T-helper 2 cell treated with Interferon-gamma antibody and Interleukin-4, amounts not matched to agents 5 μg/mL and 100 μg/mL, for 36 hours (primary cell): ENCODE measurements around the gene NHERF2.

ENCODE experiments used
- DNase-seq: peaks from one replicate; pipeline ENCODE4 v3.0.0; 2021; ENCODE audit warnings: low spot score
- H3K27ac Mint-ChIP-seq: one replicate; pipeline ENCODE4 v1.8.0; 2021; ENCODE audit warnings: mild to moderate bottlenecking, mixed read lengths
- H3K27me3 Mint-ChIP-seq: one replicate; pipeline ENCODE4 v1.8.0; 2021; ENCODE audit warnings: low read depth, mixed read lengths
- H3K36me3 Mint-ChIP-seq: one replicate; pipeline ENCODE4 v1.8.0; 2021; ENCODE audit warnings: low read depth, mixed read lengths
- H3K4me1 Mint-ChIP-seq: one replicate; pipeline ENCODE4 v1.8.0; 2021; ENCODE audit warnings: low read depth, mixed read lengths
- H3K4me3 Mint-ChIP-seq: one replicate; pipeline ENCODE4 v1.8.0; 2022; ENCODE audit warnings: mild to moderate bottlenecking, moderate library complexity, mixed read lengths
- H3K9me3 Mint-ChIP-seq: one replicate; pipeline ENCODE4 v1.8.0; 2021; ENCODE audit warnings: mixed read lengths

NHERF2 gene

DNA sequence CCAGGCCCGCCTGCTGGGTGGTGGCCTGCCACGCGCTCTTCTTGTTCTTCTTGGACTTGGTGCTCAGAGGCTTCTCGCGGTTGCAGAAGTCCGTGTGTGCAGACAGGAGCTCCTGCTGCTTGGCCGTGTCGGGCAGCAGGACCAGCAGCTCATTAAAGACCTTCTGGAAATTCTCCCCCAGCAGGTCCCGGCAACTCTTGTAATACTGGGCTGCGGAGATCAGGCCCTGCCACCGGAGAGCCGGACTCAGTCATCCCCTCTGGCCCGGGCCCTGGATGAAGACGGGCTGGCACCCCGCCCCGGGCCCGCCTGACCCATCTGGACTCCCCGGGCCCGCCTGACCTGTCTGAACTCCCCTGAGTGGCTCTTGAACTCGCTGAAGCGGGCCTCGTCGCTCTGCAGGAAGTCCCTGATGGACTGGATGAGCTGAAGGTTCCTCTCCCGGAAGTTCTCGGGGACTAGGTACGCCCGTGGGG is 28.3 kb upstream of the NHERF2 start:
- no peak overlapping the region for H3K27ac Mint-ChIP-seq

DNA sequence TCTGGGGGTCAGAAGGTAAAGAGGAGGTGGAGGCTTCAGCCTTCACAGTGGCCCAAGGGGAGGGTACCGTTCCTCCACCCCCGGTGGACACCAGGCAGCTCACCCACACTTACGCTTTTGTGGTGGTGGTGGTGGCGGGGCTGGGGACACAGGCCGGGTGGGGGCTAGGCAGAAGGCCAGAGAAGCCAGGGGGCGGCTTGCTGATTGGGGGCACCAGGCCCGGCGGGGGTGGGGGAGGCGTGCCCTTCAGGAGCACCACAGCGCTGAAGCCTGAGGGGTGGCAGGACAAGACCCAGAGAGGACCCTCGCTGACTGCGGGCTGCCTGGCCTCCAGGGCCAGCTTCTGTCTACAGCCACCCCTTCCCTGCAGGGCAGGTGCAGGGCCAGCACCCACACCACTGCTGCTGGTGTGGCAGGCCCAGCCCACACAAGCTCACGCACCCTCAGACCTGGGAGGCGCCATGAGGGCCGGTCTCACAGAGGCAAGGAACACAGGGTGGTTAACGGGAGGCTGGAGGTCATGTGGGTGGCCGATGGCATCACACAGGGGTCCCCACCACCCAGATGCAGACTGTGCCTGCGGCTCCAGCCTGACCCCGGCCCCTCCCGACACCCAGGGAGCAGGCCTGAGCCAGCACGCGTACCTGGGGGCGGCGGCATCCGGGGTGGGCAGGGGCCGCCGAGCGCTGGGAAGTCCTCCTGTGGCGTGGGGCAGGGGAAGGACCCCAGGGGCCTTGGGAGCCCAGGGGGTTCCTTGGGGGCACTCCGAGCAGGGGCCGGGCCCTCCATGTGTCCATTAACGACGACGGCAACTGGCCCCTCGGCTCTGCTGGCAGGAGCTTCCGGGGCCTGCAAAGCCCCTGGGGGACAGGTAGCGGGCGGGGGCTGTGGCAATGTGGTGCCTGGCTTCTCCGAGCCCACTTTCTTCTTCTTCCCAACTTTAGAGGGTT is 27.6 kb upstream of the NHERF2 start:
- Mint-ChIP-seq H3K36me3 (peaks cover 17% of the 10 kb centered on the region), H3K27ac (no peak overlapping the region), H3K9me3 (no peaks in the 10 kb centered on the region), H3K27me3 (no peaks in the 10 kb centered on the region), H3K4me3 (no peak overlapping the region), H3K4me1 (peaks cover 3% of the 10 kb centered on the region)
- no peak for DNase-seq

More for the DNA sequence above, 28.3 kb upstream of the NHERF2 start:
- H3K9me3 Mint-ChIP-seq: no peaks in the 10 kb centered on the region
- peaks cover 17% of the 10 kb centered on the region for H3K36me3 Mint-ChIP-seq
- no peaks in the 10 kb centered on the region for H3K27me3 Mint-ChIP-seq
- no peak overlapping the region for H3K4me3 Mint-ChIP-seq
- H3K4me1 Mint-ChIP-seq: no peaks in the 10 kb centered on the region
- no peak for DNase-seq

DNA sequence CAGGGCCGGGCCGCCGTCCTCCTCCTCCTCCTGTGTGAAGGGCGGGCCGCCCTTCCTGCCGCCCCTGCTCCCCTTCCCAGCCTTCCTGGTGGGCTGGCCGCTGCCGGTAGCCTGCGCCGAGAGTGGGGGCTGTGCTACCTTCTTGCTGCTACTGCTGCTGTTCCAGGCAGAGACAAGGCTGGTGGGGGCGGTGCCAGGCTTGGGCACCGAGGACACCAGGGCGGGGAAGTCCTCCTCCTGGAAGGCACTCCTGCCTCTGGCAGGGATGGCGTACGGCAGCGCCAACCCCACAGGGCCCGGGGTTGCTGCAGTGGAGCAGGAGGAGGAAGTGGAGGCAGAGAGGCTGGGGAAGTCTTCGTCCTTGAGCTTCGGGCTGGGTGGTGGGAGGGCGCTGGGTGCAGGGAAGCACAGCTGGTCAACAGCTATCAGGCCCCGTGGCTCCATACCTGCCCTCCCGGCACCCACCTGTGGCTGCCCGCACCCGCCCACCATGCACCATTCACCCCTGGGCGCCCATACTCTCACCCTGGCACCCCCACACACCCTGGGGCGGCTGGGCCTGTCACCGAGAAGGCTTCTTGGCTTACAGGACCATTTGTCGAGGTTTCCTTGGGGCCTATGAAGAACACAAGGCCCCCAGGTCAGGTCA is 26.7 kb upstream of the NHERF2 start:
- Mint-ChIP-seq H3K9me3 (no peaks in the 10 kb centered on the region), H3K4me1 (peaks cover 6% of the 10 kb centered on the region), H3K4me3 (no peak overlapping the region), H3K36me3 (peaks cover 17% of the 10 kb centered on the region), H3K27ac (no peak overlapping the region), H3K27me3 (no peaks in the 10 kb centered on the region)
- DNase-seq: no peak

DNA sequence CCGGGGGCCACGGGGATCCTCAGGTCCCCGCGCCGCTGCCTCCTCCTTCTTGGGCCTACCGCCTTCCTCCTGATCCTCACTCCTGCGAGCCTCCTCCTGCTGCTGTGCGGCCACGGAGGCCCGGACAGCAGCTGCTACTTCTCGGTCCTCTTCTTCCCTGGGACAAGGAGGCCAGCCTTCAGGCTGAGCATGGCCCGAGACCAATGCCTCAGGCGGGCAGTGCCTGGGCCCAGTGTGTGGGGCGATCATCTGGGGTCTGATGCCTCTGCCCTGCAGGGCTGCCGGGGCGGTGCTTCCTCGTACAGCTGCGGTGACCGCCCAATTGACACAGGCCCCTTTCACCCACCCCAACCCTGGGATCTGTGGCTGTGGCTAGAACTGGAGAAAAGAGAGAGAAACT is 25.7 kb upstream of the NHERF2 start:
- no peaks in the 10 kb centered on the region for H3K9me3 Mint-ChIP-seq
- H3K36me3 Mint-ChIP-seq: peaks cover 16% of the 10 kb centered on the region
- H3K27ac Mint-ChIP-seq: no peak overlapping the region
- DNase-seq: no peak
- H3K4me3 Mint-ChIP-seq: no peak overlapping the region
- peaks cover 6% of the 10 kb centered on the region for H3K4me1 Mint-ChIP-seq
- no peaks in the 10 kb centered on the region for H3K27me3 Mint-ChIP-seq

DNA sequence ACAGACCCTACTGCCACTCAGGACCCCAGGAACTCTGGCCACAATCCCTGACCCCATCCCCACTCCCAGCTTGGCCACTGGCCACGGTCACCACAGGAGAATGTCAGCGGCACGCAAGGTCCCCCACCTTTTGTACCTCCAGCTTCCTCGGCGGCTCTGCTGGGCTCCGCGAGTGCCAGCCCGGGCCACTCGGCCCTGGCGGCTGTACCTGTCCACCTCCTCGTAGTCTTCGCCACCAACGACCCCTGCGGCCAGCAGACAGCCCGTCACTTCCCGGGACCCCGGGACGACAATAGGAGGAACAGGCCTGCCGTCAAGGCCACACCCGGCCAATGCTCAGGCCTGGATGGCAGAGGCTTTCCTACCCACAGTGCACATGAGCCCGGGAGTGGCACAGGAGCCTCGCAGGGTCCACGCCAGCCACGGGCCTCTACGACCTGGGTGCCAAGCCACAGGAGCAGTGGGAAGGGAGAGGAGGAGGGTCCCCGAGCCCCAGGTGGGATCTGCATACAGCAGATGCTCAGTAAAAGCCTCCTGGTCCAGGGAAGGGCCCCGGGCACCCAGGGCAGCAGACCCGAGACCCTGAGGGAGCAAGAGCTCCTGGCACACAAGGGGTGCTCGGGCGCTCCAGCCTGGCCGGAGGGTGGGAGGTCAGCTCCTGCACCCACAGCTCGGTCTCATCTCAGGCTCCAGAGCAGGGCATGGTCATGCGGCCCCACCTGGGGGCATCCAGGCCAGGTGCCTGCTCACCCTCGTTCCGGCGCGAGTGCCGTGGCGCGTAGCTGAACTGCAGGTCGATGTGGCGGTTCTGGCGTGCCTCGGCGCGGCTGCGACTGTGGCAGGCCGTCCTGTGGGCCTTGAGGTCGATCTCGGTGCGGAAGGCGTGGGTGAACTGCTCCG is 25.0 kb upstream of the NHERF2 start:
- Mint-ChIP-seq H3K4me3 (no peak overlapping the region), H3K4me1 (peaks cover 9% of the 10 kb centered on the region), H3K36me3 (peaks cover 19% of the 10 kb centered on the region), H3K27me3 (no peaks in the 10 kb centered on the region), H3K27ac (no peak overlapping the region), H3K9me3 (no peaks in the 10 kb centered on the region)
- no peak for DNase-seq

DNA sequence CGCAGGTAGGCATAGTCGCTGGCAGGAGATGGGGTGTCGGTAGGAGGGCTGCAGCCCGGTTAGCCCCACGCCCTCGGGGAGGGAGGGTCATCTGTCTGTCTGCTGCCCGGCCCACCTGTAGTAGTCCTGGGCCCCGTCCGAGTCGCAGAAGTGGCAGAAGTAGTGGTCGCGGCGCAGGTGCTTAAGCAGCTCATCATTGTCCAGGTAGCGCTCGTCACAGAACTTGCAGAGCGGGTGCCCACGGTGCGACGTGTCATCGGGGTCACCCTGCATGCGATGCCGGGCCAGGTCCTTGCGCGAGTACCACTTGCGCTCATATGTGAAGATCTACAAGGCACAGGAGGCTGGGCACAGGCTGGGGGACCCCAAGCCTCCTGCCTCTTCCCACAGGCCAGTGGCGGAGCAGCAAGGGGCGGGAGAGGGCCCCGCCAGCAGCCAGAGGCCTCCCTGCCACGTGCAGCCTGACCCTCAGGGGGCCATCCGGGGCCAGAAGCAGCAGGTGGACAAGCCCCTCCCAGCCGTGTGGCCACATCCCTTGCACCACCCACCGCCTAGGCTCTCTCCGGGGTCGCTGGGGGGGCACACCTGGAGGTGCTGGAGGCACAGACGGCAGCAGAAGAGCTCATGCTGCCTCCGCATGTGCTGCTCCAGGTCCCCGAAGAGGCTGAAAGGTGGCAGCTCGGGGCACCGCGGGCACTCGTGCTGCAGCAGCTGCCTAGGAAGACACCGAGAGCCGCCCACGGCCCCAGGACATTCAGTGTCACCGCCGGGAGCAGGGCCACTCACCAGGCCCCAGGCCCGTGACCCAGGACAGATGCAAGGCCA is 24.1 kb upstream of the NHERF2 start:
- Mint-ChIP-seq H3K27ac (no peak overlapping the region), H3K9me3 (no peaks in the 10 kb centered on the region), H3K36me3 (peaks cover 17% of the 10 kb centered on the region), H3K27me3 (no peaks in the 10 kb centered on the region), H3K4me1 (peaks cover 14% of the 10 kb centered on the region), H3K4me3 (no peak overlapping the region)
- no peak for DNase-seq

DNA sequence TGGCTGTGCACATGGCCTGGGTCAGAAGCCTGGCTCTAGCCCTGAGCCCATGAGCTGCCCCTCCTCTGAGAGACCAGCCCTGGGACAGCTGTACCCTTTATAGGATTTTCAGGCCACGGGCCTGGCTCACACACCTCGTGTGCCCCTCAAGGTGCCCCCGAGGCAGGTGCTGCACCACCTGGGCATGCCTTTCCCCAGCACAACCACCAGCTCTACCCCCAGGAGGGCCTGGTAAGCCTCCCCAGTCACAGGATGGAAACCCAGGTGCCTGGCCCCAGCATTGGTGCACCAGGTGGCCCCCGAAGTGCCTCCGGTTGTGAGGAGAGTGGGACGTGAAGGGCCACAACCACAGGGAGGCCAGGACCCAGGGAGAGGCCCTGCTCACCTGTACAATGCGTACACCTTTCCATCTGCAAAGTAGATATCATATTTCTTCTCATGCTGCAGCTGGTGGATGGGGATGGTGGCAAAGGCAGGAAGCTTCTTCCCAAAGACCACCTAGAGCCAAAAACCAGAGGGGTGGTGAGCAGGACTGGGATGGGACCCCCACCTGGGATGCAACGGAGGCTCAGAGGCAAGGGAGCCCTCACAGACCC is 23.4 kb upstream of the NHERF2 start:
- no peak overlapping the region for H3K27ac Mint-ChIP-seq
- no peaks in the 10 kb centered on the region for H3K9me3 Mint-ChIP-seq
- H3K36me3 Mint-ChIP-seq: peaks cover 16% of the 10 kb centered on the region
- no peak for DNase-seq
- H3K4me3 Mint-ChIP-seq: no peak overlapping the region
- H3K27me3 Mint-ChIP-seq: no peaks in the 10 kb centered on the region
- peaks cover 21% of the 10 kb centered on the region for H3K4me1 Mint-ChIP-seq

DNA sequence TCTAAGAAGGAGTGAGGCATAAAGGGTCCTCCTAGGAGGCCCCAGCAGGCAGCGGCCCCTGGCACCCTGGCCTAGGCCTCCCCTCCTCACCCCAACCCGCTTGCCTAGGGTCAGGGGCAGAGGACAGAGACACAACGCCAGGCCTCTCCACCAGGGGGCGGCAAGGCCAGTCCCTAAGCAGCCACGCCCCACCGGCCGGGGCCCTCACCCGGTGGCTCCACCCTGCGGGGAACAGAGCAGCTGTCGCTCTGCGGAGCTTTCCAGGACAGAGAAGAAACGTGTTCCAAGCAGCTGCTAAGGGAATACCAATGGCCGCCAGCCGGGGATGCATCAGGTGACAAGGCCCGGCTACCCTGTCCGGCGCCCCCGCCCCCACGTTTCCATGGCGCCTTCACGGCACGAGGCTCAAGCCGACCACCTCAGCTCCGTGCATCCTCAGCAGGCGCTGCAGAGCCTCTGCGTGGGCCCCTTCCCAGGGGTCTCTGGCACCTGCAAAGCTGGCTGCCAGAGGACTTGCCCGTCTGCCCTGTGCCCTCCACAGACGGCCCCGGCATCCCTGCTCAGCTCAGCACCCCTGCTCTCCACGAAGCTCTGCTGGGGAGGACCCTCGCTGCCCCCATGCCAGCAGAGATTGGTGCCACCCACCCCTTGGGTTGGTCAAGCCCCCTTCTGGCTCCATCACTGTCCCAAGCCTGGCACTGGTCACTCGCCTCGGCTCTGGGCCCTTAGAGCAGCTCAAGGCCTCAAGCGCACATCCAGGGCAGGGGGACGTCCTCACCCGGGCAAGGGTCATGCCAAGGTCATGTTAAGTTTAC is 22.7 kb upstream of the NHERF2 start:
- H3K4me1 Mint-ChIP-seq: peaks cover 26% of the 10 kb centered on the region
- no peaks in the 10 kb centered on the region for H3K27me3 Mint-ChIP-seq
- H3K27ac Mint-ChIP-seq: no peak overlapping the region
- peaks cover 19% of the 10 kb centered on the region for H3K36me3 Mint-ChIP-seq
- no peak overlapping the region for H3K4me3 Mint-ChIP-seq
- DNase-seq: peak; percentile 84
- H3K9me3 Mint-ChIP-seq: no peaks in the 10 kb centered on the region

DNA sequence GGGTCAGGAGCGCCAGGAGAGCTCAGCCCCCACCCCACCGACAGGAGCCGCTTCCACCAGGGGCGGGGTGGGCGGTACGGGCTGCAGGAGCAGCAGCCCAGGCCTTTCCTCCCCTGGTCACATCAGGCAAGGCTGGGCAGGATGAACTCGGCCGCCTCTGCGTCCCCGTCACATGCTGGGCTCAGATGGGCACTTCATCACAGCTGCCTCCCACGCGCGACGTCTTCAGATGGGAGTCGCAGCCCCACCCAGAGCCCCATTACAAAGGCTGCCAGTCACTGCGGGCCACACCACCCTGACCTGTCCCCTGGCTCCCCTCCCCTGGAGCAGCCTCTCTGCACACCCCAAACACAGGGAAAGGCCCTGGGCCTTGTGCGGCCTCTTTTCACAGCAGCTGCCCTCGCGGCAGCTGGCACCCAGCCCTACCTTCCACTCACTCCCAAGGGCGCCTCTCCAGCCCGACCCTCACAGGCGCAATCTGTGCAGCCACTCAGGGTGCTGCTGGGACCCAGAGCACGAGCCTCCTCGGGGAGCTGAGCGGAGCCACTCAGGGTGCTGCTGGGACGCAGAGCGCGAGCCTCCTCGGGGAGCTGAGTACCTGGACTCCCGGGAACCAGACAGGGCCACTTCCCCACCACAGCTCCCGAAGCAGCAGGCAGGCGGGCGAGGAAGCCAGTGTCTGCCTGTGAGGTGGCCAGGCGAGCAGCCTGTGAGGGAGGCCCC is 21.7 kb upstream of the NHERF2 start:
- Mint-ChIP-seq H3K27me3 (no peaks in the 10 kb centered on the region), H3K36me3 (peaks cover 19% of the 10 kb centered on the region), H3K4me3 (no peak overlapping the region), H3K9me3 (no peaks in the 10 kb centered on the region), H3K4me1 (peaks cover 26% of the 10 kb centered on the region), H3K27ac (no peak overlapping the region)
- DNase-seq: no peak

DNA sequence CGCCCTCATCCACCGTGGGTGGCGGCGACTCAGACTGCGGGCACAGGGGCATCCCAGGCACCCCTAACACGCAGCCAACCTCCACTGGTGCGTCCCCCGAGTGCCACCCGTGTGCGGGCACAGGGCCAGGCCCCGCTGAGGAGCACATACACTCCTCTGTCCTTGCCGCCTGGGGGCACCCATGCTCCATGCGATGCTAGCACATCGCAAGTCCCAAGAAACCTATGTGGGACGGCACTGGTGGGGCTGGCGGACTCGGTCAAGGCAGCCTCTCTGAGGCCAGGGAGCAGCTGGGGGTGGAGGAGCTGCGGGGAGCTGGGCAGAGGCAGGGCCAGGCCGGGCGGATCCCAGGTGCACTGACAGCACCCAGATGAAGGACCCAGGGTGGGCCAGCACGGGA is 21.1 kb upstream of the NHERF2 start:
- no peak overlapping the region for H3K27ac Mint-ChIP-seq
- peaks cover 17% of the 10 kb centered on the region for H3K36me3 Mint-ChIP-seq
- no peak for DNase-seq
- H3K9me3 Mint-ChIP-seq: no peaks in the 10 kb centered on the region
- no peak overlapping the region for H3K4me3 Mint-ChIP-seq
- H3K27me3 Mint-ChIP-seq: no peaks in the 10 kb centered on the region
- H3K4me1 Mint-ChIP-seq: peaks cover 30% of the 10 kb centered on the region

DNA sequence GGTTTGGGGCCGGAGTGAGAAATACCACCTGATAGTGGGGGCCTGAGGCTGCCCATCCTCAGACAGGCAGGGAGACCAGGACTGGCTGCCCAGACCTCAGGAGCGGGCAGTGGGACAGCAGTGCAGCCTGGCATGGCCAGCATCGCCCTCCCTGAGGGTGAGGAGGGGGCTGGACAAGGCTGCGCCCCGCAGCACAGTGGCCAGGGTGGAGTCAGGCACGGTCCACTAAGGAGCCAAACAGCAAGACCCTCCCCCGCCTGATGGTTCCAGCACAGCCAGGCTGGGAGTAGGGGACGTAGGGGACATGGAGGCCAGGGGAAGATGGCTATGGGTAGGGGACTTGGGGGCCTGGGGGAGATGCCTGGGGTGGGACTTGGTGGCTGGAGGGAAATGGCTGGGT is 20.4 kb upstream of the NHERF2 start:
- Mint-ChIP-seq H3K4me3 (no peak overlapping the region), H3K27me3 (no peaks in the 10 kb centered on the region), H3K9me3 (no peaks in the 10 kb centered on the region), H3K4me1 (peaks cover 30% of the 10 kb centered on the region), H3K27ac (peak overlapping the region; percentile 81), H3K36me3 (peaks cover 14% of the 10 kb centered on the region)
- DNase-seq: no peak
